NCI-H1436 treated with DMSO at 0.1 percent for 48 hours (cell line): ENCODE results near the gene TOMT.

Experiments used
- DNase-seq: peaks from one replicate; lab custom pipeline; 2025; lab: John Stamatoyannopoulos, UW

TOMT gene

GRCh38 chr11:72105888-72106287, at the start of gene TOMT:
TSS of gene TOMT (plus strand) at chr11:72105924. CDS start at chr11:72105952, 28 bp downstream.
- DNase-seq = no peak

DNA sequence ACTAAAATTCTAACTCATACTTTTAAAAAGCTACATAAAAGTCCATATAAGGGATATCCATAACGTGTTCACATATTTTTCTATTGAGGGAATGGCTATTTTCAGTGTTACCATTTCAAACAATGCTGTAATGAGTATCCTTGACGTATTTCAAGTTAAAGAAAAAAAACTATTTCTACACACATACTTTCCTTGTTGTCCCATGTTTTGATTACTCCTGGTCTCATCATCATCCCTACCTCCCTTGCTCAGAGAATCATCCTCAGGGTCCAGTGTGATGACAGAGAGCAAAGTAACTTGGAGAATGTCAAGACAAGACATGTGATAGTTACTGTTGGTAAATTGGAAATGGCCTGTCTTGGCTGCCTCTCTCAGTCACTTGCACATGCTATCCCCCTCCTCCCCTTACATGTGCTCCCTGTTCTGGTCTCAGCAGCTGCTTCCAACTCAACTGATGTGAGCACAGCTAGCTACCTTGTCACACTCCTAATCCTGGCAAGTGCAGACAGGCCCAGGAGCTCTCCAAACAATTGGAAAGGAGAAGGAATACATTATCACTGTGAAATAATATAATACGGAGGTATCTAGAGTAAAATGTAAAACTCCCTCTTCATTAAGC, 47.2 kb upstream of the TOMT start:
- no peak for DNase-seq

GRCh38 chr11:72061739-72062396, 43.9 kb upstream of the TOMT start:
- DNase-seq = no peak

- DNase-seq = no peak
Observed at GRCh38 chr11:72066855-72067254, 38.9 kb upstream of the TOMT start.

DNA sequence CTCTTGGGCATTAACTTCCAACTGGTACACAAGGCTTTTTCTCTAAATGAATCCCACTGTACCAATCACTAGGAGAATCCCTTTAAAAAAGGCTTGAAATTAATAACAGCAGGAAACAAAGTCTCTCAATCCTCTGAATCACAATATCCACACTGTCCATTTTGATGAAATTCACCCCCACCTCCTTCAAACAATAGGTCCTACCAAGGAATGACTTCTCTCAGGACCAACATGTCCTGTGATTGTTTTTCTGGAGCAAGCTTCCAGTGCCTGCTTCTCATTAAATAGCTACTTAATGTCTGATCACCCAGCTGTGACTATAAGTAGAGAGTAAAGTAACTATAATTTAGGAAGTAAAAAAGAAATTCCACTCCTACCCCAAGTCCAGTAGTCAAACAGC, 38.5 kb upstream of the TOMT start:
- DNase-seq = no peak

DNA sequence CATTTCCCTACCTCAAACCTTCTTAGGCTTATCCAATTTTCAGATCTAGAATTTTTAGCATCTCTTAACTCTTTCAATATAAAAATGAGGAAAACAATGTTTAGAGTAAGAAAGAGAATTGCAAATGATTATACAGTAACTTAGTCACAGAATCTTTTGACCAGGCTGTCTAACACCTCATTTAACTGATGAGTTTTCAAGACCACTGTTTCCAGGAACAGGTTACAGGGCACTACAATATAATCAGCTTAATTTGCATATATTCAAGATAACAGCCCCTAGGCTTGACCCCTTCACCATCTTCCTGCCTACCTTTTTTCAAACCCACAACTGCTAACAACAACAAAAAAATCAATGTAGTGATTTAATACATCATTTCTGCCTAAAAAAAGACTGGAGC, 38.0 kb upstream of the TOMT start:
- DNase-seq = no peak

GRCh38 chr11:72069200-72069599, 36.5 kb upstream of the TOMT start:
- no peak for DNase-seq

GRCh38 chr11:72069787-72070251, 35.9 kb upstream of the TOMT start:
- DNase-seq = no peak

- no peak for DNase-seq
Observed at GRCh38 chr11:72070491-72070890, 35.2 kb upstream of the TOMT start.

- no peak for DNase-seq
Observed at GRCh38 chr11:72072348-72072747, 33.4 kb upstream of the TOMT start.

DNA sequence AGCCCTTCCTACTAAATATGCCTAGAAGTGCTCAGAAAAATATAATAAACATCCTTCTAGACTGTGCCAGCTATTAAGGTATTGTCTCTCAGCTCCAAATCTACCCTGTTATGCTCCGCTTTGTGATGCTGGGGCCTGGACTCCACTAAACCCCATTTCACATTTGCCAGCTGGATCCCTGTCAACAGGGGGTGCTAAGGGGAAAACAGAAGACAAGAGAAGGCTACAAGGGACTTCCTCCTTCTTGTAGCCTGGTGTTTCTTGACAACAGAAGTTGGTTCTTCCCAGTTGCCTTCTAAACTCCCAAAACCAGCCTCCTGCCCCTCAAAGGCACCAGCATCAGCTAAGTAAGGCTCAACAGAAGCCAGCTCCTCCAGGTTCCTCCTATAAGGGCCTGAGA, 30.6 kb upstream of the TOMT start:
- no peak for DNase-seq

GRCh38 chr11:72075756-72076155, 30.0 kb upstream of the TOMT start:
- DNase-seq = no peak

DNA sequence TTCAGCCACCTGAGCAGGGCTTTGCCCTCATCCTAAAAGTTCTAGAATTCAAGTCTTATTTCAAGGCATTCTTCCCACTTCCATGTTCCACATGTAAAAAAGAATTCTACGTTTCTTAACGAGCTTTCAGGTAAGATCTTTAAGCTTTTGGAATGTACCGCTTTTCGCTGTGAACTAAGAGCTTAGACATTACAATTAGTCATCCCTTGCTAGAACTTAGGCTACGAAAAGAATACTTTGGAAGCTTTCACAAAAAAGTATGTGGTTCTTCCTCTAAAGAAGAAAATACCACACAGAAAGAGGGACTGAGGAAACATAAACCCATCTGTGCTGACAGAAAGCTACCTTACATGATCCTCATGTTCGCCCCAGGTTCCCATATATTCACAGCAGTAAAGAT, 27.2 kb upstream of the TOMT start:
- no peak for DNase-seq

GRCh38 chr11:72079819-72080325, 25.9 kb upstream of the TOMT start:
- DNase-seq = no peak

DNA sequence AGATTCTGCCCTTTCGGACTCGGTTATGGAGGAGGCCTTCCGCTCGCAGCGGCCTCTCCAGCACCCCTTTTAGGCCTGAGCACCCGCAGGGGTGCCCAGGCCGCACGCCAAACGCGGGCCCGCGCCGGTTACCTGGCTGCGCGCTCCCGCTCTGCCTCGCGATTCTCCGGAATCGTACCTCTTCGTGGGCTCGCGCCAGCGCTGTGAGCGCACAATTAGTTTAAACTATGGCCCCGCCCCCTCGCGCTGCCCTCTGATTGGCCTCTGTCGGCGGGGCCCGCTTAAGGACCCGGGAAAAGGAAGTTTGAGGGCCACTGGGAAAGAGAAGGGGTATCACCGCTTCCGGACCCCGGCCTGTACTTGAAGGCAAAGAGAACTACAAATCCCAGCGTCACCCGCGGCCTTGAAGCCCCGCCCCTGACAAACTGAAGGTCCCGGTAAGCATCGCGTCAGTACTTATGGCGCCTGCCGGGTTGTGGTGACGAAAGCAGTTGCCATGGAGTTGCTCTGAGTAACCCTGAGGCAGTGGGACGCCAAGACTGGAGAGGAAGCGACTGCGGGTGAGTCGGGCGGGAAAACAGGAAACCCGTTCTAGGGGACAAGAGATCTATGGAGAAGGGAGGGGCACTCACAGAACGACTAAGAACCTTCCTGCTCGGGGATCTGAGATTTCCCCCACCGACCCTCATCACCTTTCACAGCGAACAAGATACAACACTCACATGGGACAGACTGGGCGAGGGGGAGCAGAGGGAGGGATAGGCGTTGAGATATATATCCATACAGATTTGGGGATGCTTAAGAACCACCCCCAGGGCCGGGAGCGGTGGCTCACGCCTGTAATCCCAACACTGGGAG, 25.2 kb upstream of the TOMT start, which contains the start of the genes LRRC51 and NUMA1:
TSS of gene LRRC51 (plus strand) at position 525 of the 858 bp plus-strand sequence. CDS start 8,234 bp downstream, outside the sequence.
TSS of gene NUMA1 (minus strand) at position 217 of the 858 bp plus-strand sequence. CDS start 44,599 bp downstream, outside the sequence.
- peak; percentile 99 for DNase-seq

DNA sequence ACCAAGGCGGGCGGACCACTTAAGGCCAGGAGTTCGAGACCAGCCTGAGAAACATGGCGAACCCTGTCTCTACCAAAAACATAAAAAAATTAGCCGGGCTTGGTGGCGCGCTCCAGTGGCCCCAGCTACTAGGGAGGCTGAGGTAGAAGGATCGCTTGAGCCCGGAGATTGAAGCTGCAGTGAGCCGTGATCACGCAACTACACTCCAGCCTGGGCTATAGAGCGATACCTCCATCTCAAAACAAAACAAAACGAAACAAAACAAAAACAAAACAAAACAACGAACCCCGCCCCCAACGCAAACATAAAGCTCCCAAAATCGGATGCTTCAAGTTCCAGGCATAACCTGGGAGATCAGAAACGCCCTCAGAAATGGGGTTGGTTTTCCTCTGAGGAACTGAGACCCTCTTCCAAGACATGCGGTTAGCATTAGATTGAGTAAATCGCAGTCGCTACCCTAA, 24.5 kb upstream of the TOMT start:
- no peak for DNase-seq

DNA sequence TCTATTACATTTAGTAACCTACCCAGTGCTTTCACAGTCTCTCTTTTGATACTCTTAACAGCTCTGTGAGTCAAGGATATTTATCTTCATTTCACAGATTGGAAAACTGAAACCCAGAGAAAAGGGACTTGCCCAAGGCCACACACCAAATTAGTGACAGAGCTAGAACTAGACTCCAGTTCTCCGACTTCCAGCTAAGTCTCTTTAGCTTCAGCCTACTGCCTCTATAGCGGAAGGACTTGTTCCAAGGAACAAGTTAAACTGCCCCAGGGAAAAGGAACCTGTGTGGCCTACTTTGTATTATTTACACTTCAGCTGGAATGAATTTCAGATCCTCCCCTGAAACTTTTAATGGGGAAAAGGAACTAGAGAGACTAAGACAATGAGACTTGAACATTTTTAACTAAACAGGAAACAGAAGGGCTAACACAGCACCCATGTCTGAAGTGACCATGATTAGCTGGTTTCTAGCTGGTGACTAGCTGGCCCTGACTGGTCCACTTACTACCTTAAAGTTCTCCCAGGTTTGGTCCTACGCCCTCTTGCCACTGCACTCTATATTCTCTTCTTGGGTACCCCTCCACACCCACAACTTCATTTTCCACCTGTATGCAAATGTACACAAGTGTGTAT, 23.8 kb upstream of the TOMT start:
- DNase-seq = no peak

- DNase-seq = no peak
Observed at GRCh38 chr11:72083414-72083813, 22.3 kb upstream of the TOMT start.

DNA sequence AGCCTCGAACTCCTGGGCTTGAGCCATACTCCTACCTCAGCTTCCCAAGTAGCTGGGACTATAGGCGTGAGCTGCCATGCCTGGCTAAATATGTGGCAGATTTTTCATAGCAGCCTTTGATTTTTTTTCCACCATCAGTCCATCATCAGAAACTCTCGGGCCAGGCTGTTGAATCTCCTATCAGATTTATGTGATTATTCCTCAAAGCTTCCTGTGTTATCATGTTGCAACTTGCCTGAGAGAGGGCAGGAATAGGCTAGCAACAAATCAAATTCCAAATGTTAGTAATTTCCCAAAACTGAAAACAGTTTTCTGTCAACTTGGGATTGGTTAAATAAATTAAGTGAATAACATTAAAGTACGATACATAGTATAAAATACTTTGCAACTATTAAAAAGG, 21.6 kb upstream of the TOMT start:
- DNase-seq = no peak

DNA sequence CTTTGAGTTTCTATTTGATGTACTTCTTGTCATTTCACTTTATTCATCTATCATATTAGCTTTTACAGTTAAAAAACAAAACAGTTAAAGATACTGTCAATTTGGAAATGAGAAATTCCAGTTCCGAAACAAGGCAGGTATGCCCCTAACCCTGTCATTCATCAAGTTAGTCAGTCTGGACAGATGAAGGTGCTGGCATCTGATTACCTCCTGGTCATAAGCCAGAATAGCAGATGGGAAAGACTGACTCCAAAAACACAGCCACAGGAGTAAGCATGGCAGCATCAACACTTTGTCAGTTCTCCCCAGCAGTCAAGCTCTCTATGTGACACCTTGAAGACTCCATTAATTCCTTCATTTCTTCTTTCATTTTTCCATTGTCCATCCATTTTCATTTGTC, 20.8 kb upstream of the TOMT start:
- DNase-seq = no peak

DNA sequence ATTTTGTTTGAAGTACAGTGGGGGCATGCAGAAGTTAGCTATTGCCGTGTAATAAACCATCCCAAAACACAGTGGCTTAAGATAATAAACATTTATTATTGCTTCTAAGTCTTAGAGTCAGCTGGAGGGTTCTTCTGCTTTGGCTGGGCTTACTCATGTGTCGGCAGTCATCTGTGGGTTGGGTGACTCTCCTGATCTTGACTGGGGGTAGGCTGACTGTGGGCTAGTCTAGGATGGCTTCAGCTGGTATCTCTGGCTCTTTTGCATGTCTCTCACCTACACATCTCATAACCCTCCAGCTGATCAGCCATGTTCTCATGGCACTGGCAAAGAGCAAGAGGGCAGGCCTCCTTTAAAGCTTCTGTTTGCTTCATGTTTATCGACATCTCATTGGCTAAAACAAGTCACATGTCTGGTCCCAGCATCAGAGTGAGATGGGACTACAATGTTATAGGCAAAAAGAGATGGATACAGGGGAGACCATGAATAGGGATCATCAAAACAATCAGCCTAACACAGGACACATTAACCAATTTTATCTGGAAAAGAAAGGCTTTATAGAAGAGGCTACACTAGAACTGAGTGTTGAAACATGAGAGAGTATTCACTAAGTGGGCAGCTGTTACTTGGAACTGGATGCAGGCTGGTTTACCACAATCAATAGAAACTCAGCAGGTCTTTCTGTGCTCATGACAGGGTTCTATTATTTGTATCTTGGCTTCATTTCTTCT, 19.9 kb upstream of the TOMT start:
- no peak for DNase-seq
